ENCODE data around the gene DYNLRB1.

DYNLRB1 gene

GRCh38 chr20:34579979-34580940, 64.0 kb downstream of the DYNLRB1 start:
- DNase-seq: peak; percentile 3

- no peak for DNase-seq
Observed at GRCh38 chr20:34581341-34582184, 65.3 kb downstream of the DYNLRB1 start.

DNA sequence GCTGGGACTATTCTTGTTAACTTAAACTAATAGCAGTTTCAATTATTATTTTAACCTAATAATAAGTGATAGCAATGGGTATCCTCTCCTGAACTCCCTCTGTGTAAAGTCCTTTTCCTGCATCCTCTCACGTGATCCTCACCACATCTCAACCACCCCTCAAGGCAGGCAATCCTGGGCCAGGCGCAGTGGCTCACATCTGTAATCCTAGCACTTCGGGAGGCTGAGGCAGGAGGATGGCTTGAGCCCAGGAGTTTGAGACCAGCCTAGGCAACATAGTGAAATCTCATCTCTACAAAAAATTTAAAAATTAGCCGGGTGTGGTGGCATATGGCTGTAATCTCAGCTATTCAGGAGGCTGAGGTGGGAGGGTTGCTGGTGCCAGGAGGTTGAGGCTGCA, 66.0 kb downstream of the DYNLRB1 start:
- no peak for DNase-seq

GRCh38 chr20:34582911-34583310, 66.7 kb downstream of the DYNLRB1 start:
- no peak for DNase-seq

DNA sequence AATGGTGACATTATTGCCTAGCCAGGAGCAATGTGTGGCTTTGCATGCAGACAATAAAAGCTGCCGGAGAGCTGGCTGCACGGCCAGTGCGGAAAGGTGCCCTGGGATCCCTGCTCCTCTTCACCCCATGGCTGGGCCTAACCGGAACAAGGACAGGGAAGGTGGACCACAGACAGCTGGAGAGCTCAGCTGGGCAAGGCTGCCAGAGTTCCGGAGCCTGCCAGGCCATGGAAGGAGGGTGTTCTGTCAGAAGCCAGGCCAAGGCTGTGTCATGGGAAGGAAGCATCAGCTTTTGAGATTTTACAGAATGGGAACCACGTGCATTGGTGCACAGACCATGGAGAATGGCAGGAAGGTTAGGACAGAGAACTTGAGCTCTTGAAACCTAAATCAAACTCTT, 67.3 kb downstream of the DYNLRB1 start:
- no peak for DNase-seq

- DNase-seq: no peak
Observed at GRCh38 chr20:34585019-34585418, 68.8 kb downstream of the DYNLRB1 start.

- no peak for DNase-seq
Observed at GRCh38 chr20:34586488-34587163, 70.4 kb downstream of the DYNLRB1 start.

Measured in NCI-H774 (cell line).